Calu3 (cell line): ENCODE data around the gene JAM2. TPM values are rescaled to one million over a fixed set of nuclear protein-coding genes. Genes with fewer than 3 reads are reported as not detected.

Experiments used
- BruUV-seq: library from RNA; stranded (reverse); fragments of 400-500 nt; replicated peaks from 2 replicates; lab custom pipeline; 2021; lab: Mats Ljungman, UMichigan
- CTCF ChIA-PET: fragments of 300-600 bp; sonication (Branson Sonifier 250); formaldehyde crosslinking; loops from one replicate; lab custom pipeline; 2022; ENCODE audit warnings: antibody characterized with exemption; lab: Charles Lee
- DNase-seq: peaks from one replicate; pipeline ENCODE4 v3.0.0; 2022
- H3K27ac Mint-ChIP-seq: one replicate; pipeline ENCODE4 v1.8.0; 2022; ENCODE audit warnings: mixed read lengths; ENCODE audit not compliant: unreplicated experiment
- H3K27me3 Mint-ChIP-seq: one replicate; pipeline ENCODE4 v1.8.0; 2022; ENCODE audit warnings: mixed read lengths; ENCODE audit not compliant: unreplicated experiment
- H3K36me3 Mint-ChIP-seq: one replicate; pipeline ENCODE4 v1.8.0; 2022; ENCODE audit warnings: mild to moderate bottlenecking, moderate library complexity, mixed read lengths; ENCODE audit not compliant: insufficient read depth, unreplicated experiment
- H3K4me1 Mint-ChIP-seq: one replicate; pipeline ENCODE4 v1.8.0; 2022; ENCODE audit warnings: mild to moderate bottlenecking, low read depth, mixed read lengths; ENCODE audit not compliant: unreplicated experiment
- H3K4me3 Mint-ChIP-seq: one replicate; pipeline ENCODE4 v1.8.0; 2022; ENCODE audit warnings: mild to moderate bottlenecking, low read depth, moderate library complexity, mixed read lengths; ENCODE audit not compliant: unreplicated experiment
- H3K9me3 Mint-ChIP-seq: one replicate; pipeline ENCODE4 v1.8.0; 2022; ENCODE audit warnings: low read depth, mixed read lengths; ENCODE audit not compliant: unreplicated experiment
- intact Hi-C: fragments of 100-400 bp; cut with micrococcal nuclease; formaldehyde crosslinking; loops from one replicate; pipeline ENCODE4 v1.10.0; 2022; ENCODE audit not compliant: unreplicated experiment
- total RNA-seq: library from RNA; stranded (reverse); gene quantifications from 2 replicates; pipeline ENCODE4 v1.2.3, GENCODE V29; 2022
- TF ChIP-seq, protein P1 (sequence below): fragments of 200-600 bp; IDR thresholded peaks from one replicate; pipeline ENCODE4 v1.8.0; 2022; ENCODE audit warnings: antibody characterized with exemption; ENCODE audit not compliant: unreplicated experiment

Gene JAM2
- total RNA-seq, 1 experiment from 2014 or later, result not detected

DNA sequence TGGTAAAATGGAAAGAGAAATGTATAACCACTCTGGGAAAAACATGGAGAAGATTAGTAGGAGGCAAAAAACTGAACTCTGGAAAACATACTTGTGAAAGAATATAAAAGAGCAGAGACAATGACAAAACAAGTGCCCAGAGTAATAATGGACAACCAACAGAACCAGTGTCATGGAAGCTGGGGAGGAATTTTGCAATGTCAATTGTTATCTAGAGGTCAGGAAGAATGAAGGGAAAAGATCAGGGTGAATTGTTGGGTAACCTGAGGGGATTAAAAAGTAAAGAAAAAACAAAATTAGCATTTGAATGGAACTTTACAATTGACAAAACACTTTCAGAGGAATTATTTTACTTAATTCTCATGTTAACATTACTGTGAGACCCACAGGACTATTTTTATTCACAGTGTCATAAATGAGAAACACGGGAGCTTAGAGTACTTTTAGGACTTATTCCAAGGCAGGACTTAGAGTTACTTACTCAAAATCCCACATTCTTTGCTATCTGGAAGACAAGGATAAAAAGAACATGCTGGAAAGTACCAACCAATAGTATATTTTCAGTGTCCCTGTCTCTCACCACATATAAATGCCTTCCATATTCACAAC, 19.5 kb downstream of the JAM2 start:
- no TSS peak for BruUV-seq
- H3K4me3 Mint-ChIP-seq, result no peak overlapping the region
- no peaks in the 10 kb centered on the region for H3K27me3 Mint-ChIP-seq
- no peaks in the 10 kb centered on the region for H3K4me1 Mint-ChIP-seq
- H3K9me3 Mint-ChIP-seq, result peaks cover 3% of the 10 kb centered on the region
- no peak for DNase-seq
- H3K36me3 Mint-ChIP-seq, result no peaks in the 10 kb centered on the region
- intact Hi-C loops, result no loop called here
- CTCF ChIA-PET, result no interaction called here
- TF ChIP-seq, protein P1, sequence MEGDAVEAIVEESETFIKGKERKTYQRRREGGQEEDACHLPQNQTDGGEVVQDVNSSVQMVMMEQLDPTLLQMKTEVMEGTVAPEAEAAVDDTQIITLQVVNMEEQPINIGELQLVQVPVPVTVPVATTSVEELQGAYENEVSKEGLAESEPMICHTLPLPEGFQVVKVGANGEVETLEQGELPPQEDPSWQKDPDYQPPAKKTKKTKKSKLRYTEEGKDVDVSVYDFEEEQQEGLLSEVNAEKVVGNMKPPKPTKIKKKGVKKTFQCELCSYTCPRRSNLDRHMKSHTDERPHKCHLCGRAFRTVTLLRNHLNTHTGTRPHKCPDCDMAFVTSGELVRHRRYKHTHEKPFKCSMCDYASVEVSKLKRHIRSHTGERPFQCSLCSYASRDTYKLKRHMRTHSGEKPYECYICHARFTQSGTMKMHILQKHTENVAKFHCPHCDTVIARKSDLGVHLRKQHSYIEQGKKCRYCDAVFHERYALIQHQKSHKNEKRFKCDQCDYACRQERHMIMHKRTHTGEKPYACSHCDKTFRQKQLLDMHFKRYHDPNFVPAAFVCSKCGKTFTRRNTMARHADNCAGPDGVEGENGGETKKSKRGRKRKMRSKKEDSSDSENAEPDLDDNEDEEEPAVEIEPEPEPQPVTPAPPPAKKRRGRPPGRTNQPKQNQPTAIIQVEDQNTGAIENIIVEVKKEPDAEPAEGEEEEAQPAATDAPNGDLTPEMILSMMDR, result no peak
- H3K27ac Mint-ChIP-seq, result no peak overlapping the region

DNA sequence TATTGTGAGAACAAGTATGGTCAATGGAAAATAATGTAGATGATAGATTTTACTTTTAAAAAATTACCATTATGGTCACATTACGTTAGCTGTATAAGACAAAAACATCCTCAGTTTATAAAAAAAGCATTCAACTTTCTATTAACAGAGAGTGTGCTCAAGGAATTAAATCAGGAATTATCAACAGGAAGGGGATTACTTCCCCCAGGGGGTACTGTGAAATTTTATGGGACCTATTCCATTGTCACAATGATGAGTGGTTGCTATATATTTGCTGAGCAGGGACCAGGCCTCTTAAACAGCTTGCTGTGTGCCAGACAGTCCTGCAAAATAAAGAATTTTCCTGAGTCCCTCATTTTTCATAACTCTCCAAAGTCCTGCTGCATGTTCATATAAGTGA, 21.2 kb downstream of the JAM2 start:
- TF ChIP-seq, protein P1, result no peak
- Mint-ChIP-seq H3K4me1 (no peaks in the 10 kb centered on the region), H3K4me3 (no peak overlapping the region), H3K27ac (no peak overlapping the region), H3K9me3 (peaks cover 3% of the 10 kb centered on the region), H3K27me3 (peaks cover 13% of the 10 kb centered on the region), H3K36me3 (no peaks in the 10 kb centered on the region)
- BruUV-seq, result no TSS peak
- CTCF ChIA-PET, result no interaction called here
- DNase-seq, result no peak
- intact Hi-C loops, result no loop called here

DNA sequence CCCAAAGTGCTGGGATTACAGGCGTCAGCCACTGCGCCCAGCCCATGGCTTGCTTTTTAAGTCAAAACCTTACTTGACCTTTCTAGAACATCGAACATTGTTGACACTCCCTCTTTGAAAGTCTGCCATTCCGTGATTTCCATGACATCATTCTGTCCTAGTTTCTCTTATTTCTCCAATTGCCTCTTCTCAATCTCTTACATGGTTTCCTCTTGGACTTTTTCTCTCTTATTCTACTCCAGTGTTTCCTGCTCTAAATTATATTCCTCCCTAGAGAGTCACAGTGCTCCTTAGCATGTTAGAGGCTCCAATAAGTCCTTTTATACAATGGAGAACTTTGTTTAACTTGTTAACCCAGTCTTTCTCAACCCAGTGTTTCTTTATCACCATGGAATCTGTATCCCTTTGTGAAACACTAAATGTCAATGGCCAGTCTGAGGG, 25.5 kb downstream of the JAM2 start:
- H3K27me3 Mint-ChIP-seq, result peaks cover 40% of the 10 kb centered on the region
- DNase-seq, result no peak
- no peaks in the 10 kb centered on the region for H3K4me1 Mint-ChIP-seq
- intact Hi-C loops, result no loop called here
- H3K27ac Mint-ChIP-seq, result no peak overlapping the region
- TF ChIP-seq, protein P1, result no peak
- peaks cover 3% of the 10 kb centered on the region for H3K9me3 Mint-ChIP-seq
- no peak overlapping the region for H3K4me3 Mint-ChIP-seq
- BruUV-seq, result no TSS peak
- CTCF ChIA-PET, result no interaction called here
- H3K36me3 Mint-ChIP-seq, result no peaks in the 10 kb centered on the region

DNA sequence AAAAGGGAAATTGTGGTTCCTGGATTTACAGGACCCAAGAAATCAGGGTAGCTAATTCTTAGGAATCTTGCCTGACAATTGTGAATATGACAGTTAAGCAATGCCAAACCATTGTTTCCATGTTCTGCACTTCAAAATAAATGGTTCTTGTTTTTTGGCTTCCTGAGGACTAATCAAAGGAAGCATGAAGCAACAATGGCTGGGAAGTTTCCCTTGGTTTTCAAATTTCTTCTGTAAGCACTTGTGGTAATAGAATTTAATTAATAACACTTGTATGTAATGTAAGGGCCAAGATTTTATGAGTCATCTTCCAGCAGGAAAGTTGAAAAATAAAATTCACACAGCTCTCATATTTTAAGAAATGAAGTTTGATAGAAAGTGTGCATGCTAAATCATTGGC, 31.7 kb downstream of the JAM2 start:
- intact Hi-C loops, result no loop called here
- CTCF ChIA-PET, result no interaction called here
- TF ChIP-seq, protein P1, result no peak
- no peak for DNase-seq
- Mint-ChIP-seq H3K27ac (no peak overlapping the region), H3K36me3 (no peaks in the 10 kb centered on the region), H3K4me1 (no peaks in the 10 kb centered on the region), H3K9me3 (no peaks in the 10 kb centered on the region), H3K4me3 (no peak overlapping the region), H3K27me3 (peaks cover 37% of the 10 kb centered on the region)
- BruUV-seq, result no TSS peak
